ENCODE data around the gene IL36RN. TPM values are rescaled to one million over a fixed set of nuclear protein-coding genes. Genes with fewer than 3 reads are reported as not detected.

The IL36RN gene
- total RNA-seq, 1 donor, result not detected

DNA sequence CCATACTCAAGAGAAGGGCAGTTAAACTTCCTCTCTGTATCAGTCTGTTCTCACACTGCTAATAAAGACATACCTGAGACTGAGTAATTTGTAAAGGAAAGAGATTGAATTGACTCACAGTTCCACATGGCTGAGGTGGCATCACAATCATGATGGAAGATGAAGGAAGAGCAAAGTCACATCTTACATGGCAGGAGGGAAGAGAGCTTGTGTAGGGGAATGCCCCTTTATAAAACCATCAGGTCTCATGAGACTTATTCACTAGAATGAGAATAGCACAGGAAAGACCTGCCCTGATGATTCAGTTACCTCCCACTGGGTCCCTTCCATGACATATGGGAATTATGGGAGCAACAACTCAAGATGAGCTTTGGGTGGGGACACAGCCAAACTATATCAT, 4.9 kb upstream of the IL36RN start:
- TF ChIP-seq CTCF (IDR thresholded peaks at IDR 0.05; ENCODE audit: insufficient read depth, low read depth, low read length), result no peak
- no peak overlapping the region for H3K4me3 ChIP-seq (ENCODE audit: low read depth, low read length)

DNA sequence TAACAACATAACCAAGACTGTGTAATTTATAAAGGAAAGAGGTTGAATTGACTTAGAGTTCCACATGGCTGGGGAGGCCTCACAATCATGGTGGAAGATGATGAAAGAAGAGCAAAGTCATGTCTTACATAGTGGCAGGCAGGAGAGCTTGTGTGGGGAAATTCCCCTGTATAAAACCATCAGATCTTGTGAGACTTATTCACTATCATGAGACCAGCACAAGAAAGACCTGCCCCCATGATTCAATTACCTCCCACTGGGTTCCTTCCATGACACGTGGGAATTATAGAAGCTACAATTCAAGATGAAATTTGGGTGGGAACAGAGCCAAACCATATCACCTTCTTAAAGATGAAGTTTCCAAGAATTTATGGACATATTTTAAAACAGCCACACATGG, 2.5 kb upstream of the IL36RN start:
- H3K4me3 ChIP-seq (ENCODE audit: low read depth, low read length), result no peak overlapping the region
- no peak for DNase-seq (ENCODE audit: low read depth)
- TF ChIP-seq CTCF (IDR thresholded peaks at IDR 0.05; ENCODE audit: insufficient read depth, low read depth, low read length), result no peak

More for the DNA sequence above, 4.9 kb upstream of the IL36RN start:
- no peak for DNase-seq (ENCODE audit: low read depth)

DNA sequence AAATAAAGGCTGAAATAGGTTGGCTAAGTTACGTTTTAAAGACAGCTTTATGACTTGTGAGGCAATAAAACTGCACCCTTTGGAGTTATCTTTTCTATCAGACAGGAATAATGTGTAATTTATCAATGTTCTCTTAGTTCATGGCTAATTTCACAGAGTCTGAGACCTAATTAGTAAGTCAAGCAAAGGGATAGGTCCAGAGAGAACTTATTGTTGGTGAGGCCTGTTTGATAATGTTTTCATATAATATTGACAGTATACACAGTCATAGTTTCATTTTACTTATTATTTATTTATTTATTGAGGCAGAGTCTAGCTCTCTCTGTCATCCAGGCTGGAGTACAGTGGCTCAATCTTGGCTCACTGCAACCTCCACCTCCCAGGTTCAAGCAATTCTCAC, 1.9 kb upstream of the IL36RN start:
- TF ChIP-seq CTCF (IDR thresholded peaks at IDR 0.05; ENCODE audit: insufficient read depth, low read depth, low read length), result no peak
- no peak overlapping the region for H3K4me3 ChIP-seq (ENCODE audit: low read depth, low read length)
- DNase-seq (ENCODE audit: low read depth), result no peak

DNA sequence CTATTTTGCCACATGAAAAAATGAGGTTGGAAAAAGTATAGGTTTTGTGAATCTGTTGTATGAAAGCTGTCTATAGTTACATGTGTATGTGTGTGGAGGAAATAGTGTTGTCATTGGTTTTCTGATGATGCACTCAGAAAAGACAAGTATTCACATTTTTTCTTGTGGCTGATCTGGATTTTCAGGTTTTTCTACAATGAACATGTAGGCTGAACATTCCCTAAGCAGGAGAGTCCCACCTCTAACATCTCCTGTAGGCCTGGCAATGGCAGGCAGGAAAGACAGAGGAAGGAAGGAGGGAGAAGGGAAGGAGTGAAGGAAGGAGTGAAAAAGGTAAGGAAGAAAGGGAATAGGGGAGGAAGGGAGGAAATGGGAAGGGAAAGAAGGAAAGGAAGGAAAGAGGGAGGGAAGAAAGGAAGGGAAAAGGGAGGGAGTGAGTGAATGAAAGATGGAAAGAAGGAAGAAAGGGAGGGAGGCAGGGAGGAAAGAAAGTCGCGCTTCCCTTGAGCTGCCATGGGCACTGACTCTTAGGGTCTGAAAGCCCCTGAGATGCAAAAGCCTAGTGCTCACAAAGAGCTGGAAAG, 495 bp upstream of the IL36RN start:
- H3K4me3 ChIP-seq (ENCODE audit: low read depth, low read length), result no peak overlapping the region
- no peak for DNase-seq (ENCODE audit: low read depth)
- TF ChIP-seq CTCF (IDR thresholded peaks at IDR 0.05; ENCODE audit: insufficient read depth, low read depth, low read length), result no peak

- TF ChIP-seq CTCF (IDR thresholded peaks at IDR 0.05; ENCODE audit: insufficient read depth, low read depth, low read length), result no peak
- DNase-seq (ENCODE audit: low read depth), result no peak
- no peak overlapping the region for H3K4me3 ChIP-seq (ENCODE audit: low read depth, low read length)
These were observed 1.4 kb downstream of the IL36RN start for GRCh38 chr2:113060396-113060795.

- H3K4me3 ChIP-seq (ENCODE audit: low read depth, low read length), result no peak overlapping the region
- no peak for TF ChIP-seq CTCF (IDR thresholded peaks at IDR 0.05; ENCODE audit: insufficient read depth, low read depth, low read length)
- DNase-seq (ENCODE audit: low read depth), result no peak
These were observed 1.8 kb downstream of the IL36RN start for GRCh38 chr2:113060796-113061195.

GRCh38 chr2:113061241-113061640, 2.2 kb downstream of the IL36RN start:
- TF ChIP-seq CTCF (IDR thresholded peaks at IDR 0.05; ENCODE audit: insufficient read depth, low read depth, low read length), result no peak

More at GRCh38 chr2:113061241-113061640, 2.2 kb downstream of the IL36RN start:
- DNase-seq (ENCODE audit: low read depth), result no peak
- H3K4me3 ChIP-seq (ENCODE audit: low read depth, low read length), result no peak overlapping the region

Measured in fibroblast of villous mesenchyme (primary cell).